CD4-positive, alpha-beta T cell treated with Interleukin-17A for 4 hours (primary cell): Measurements from ENCODE around the gene KMT2D.

Source experiments
- DNase-seq: peaks from one replicate; pipeline ENCODE4 v3.0.0-alpha.2; 2020; ENCODE audit warnings: mixed read lengths

KMT2D gene

GRCh38 chr12:49051777-49052438, 8.7 kb downstream of the KMT2D start:
- DNase-seq, result no peak

- DNase-seq, result no peak
These were observed 9.2 kb downstream of the KMT2D start for GRCh38 chr12:49051373-49051764.

- DNase-seq, result no peak
These were observed 9.9 kb downstream of the KMT2D start for GRCh38 chr12:49050507-49051372.

- no peak for DNase-seq
These were observed 10.9 kb downstream of the KMT2D start for GRCh38 chr12:49049566-49050224.

- no peak for DNase-seq
These were observed 11.6 kb downstream of the KMT2D start for GRCh38 chr12:49048953-49049352.

- DNase-seq, result no peak
These were observed 14.3 kb downstream of the KMT2D start for GRCh38 chr12:49046129-49046895.

GRCh38 chr12:49044660-49045059, 15.9 kb downstream of the KMT2D start:
- DNase-seq, result no peak

- DNase-seq, result peak; percentile 87
These were observed 16.7 kb downstream of the KMT2D start for GRCh38 chr12:49043856-49044258.

GRCh38 chr12:49043241-49043640, 17.4 kb downstream of the KMT2D start:
- no peak for DNase-seq

- DNase-seq, result no peak
These were observed 18.6 kb downstream of the KMT2D start for GRCh38 chr12:49041881-49042484.

- DNase-seq, result no peak
These were observed 19.3 kb downstream of the KMT2D start for GRCh38 chr12:49041036-49041880.

- DNase-seq, result no peak
These were observed 20.2 kb downstream of the KMT2D start for GRCh38 chr12:49040364-49040855.

- no peak for DNase-seq
These were observed 20.9 kb downstream of the KMT2D start for GRCh38 chr12:49039421-49040363.

- DNase-seq, result no peak
These were observed 22.2 kb downstream of the KMT2D start for GRCh38 chr12:49038291-49038955.

- no peak for DNase-seq
These were observed 22.7 kb downstream of the KMT2D start for GRCh38 chr12:49037947-49038237.

GRCh38 chr12:49037111-49037946, 23.3 kb downstream of the KMT2D start:
- DNase-seq, result no peak

GRCh38 chr12:49036029-49036428, 24.6 kb downstream of the KMT2D start:
- no peak for DNase-seq

GRCh38 chr12:49034286-49034622, 26.3 kb downstream of the KMT2D start:
- no peak for DNase-seq
